GM19035 (cell line): ENCODE results near the gene TEAD4.

Experiments used
- ATAC-seq: cut with Tn5 transposase; IDR thresholded peaks from one replicate; pipeline ENCODE4 v1.9.1; 2021; ENCODE audit not compliant: unreplicated experiment

The TEAD4 gene

DNA sequence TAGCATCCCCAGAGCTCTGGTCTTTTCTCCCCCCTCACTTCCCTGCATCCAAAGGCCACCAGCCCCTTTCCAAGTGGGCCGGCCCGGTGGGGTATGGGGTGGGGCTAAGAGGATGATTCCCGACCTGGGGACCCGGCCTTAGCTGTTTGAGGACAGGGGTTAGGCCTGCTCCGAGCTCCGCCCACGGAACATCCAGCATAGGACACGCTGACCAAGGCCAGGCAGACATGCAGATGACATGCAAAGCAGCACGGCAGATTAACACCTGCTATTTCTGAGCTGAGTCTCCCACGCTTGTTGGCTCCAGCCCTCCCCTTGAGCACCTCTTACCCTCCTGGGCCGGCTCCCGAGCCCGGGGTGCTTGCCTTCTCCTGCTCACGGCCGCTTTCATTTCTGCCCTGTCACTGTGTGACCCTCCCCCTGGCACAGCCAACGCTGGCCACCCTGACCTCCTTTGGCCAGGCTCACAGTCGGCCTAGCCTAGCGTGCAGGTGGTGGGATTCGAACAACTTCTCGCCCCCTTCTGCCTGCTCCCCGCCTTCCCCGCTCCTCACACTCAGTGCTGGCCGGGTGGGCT lies 40.2 kb downstream of the TEAD4 start:
- ATAC-seq = no peak

DNA sequence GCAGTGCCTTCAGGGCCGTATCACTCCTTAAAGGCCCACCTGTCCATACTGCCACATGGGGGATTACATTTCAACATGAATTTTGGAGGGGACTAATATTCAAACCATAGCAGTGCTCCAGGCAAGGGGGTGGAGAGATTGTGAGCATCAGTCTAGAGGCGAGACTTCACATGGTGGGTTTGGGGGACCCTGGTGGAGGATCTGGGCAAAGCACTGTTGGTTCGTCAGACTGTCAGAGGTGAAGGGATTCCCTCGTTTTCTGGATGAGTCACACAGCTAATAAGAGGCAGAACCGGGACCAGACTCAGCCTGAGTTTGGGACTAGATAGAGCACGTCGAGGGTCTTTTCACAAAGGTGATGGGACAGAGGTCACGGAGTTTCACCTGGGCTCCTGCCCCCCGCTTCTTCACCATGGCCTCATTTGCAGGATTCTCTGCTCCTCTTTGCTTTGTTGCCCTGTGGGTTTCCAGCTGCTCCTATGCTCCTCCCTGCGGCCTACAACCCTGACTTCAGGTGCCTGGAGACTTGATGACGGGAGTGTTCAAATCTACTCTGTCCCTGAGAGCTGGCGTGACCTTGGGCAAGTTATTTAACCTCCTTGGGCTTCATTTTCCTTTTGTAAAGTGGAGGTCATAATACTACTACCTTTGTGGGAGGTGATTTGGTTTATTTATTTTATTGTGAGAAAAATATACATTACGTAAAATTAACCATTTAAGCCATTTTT lies 41.5 kb downstream of the TEAD4 start:
- ATAC-seq = no peak

DNA sequence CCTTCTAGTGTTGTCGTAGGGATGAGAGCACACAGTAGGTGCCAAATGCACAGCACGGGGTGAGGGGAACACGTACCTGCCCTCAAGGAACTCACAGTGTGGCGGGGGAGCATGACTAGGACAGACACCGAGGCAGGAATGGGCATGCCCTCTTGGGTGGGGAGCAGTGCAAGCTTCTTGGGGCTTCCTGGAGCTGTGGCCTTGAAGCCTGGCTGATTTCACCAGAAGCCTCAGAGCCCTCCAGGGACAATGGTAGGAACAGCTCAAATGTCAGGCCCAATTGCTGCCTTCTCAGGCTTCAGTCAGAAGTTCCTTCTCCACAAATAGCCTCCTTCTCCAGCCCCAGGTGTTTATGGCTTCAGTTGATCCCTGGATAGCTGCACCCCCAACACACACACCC lies 43.4 kb downstream of the TEAD4 start:
- no peak for ATAC-seq

DNA sequence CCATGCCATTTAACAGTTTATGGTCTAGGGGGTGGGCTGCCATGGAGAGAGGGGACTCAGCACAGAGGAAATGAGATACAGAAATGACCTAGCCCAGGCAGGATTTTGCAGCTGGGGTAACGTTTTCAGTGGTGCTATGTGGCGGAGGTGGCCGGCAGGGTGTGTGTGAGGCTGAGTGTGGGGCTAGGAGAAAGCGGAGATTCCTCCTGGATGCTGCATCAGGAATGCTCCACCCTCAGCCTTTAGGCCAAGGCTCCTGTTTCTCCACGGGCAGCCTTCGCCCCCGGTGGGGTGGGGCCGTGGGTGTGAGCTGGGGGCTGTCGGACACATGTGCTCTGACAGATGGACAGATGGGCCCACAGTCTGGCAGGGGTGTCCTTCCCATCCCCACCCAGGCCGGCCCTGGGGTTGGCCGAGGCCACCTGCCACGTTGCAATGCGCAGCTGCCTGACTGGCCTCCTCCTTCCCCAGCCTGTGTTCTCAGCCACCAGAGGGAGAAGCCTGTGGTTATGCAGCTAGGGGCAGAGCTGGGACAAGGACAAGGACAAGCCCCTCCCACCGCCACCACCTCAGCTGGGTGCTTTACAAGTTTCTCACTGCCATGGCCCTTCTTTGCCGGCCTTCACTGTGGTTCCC lies 44.3 kb downstream of the TEAD4 start:
- no peak for ATAC-seq

DNA sequence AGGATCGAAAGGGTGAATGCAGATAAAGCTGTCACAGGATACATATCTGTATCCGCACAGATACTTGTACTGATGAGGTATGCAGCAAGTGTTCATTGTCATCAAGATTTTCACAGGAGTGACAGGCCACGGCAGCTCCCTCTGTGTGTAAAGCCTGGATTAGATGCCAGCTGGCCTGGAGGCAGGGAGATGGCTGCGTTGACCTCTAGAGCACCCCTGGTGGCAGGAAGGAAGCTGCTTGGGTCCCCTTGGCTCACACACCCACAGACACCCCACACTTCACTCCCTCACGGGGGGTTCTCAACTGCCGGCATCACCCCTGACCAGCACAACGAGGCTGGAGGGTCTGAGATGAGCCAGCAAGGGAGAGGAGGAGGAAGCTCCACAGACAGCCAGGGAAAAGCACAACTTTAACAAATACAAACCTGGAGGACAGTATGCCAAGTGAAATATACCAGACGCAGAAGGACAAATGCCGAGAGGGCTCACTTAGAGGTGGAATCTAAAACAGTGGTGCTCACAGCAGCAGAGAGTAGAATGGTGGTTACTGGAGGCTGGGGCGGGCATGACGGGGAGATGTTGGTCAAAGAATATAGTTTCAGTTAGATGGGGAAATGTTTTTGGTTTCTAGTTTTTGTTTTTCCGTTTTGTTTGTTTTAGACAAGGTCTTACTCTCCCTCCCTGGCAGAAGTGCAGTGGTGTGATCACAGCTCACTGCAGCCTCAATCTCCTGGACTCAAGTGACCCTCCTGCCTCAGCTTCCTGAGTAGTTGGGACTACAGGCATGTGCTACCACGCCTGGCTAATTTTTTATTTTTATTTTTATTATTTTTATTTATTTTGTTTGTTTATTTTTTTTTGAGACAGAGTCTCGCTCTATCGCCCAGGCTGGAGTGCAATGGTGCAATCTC lies 45.7 kb downstream of the TEAD4 start:
- ATAC-seq = no peak

DNA sequence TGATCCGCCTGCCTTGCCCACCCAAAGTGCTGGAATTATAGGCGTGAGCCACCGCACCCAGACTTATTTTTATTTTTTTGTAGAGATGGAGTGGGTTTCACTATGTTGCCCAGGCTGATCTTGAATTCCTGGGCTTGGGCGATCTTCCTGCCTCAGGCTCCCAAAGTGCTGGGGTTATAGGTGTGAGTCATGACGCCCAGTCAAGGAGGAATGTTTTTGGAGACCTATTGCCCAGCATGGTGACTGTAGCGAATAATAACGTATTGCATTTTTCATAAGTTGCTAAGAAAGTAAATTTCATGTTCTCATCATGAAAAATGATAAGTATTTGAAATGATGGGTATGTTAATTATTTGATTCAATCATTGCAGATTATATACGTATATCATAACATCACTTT lies 46.5 kb downstream of the TEAD4 start:
- ATAC-seq = no peak

DNA sequence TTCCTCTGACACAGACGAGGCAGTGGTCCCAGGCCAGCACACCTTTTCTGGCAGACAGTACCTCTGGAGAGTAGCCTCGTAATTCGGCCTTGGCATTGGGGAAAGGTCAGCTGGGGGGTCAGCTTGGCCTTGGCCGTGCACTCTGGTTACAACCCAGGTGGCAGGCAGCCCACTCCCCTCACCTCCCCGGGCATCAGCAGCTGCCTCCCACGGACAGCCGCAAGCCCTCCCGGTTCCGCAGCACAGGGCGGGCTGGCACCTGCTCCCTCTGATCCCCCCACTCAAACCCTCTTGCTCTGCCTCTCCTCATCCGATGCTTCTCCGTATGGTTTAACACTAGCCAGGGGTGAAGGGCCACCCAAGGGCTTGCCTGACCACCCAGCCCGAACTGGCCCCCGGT lies 50.6 kb downstream of the TEAD4 start:
- no peak for ATAC-seq

DNA sequence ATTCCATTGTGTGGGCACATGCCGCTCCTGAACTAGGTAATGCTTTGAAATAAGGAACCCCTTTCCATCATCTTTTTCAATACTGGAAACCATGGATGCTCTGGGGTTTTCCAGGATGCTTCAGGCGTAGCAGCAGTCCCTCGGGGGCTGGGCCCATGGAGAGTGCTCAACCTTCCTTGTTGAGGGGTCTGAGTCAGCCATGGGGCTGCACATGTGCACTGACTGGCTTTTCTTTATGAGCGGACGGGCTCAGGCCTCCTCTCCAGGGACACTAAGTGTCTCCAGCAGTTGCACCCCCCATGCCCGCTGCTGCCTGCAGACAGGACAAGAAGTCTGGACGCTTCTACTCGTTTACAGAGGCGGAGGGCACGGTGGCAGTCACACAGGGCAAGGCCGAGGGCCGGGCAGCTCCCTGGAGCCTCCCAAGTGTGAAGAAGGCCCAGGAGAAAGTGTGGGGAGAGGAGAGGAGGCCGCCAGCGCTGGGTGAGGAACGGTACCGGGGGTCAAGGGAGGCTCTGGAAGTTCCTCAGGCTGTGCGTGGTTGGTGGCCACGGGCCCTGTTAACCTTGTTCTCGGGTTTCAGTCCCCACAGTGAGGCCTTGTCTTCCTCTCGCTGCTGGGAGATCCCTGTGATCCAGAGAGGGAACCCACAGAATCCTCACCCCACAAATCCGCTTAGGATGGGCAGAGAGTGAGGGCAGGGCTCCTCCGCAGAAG lies 51.2 kb downstream of the TEAD4 start:
- no peak for ATAC-seq

DNA sequence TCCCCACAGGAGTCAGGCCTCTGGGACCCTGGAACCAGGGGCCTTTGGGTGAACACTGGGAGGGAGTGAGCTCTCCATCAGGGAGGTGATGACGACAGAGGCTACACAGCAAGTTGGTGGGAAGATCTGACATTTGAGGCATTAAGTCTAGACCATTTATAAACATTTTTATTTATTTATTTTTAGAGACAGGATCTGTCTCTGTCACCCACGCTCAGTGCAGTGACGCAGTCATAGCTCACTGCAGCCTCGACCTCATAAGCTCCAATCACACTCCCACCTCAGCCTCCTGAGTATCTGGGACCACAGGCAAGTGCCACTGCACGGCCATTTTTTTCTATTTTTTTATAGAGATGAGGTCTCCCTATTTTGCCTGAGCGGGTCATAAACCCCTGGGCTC lies 53.6 kb downstream of the TEAD4 start:
- no peak for ATAC-seq

DNA sequence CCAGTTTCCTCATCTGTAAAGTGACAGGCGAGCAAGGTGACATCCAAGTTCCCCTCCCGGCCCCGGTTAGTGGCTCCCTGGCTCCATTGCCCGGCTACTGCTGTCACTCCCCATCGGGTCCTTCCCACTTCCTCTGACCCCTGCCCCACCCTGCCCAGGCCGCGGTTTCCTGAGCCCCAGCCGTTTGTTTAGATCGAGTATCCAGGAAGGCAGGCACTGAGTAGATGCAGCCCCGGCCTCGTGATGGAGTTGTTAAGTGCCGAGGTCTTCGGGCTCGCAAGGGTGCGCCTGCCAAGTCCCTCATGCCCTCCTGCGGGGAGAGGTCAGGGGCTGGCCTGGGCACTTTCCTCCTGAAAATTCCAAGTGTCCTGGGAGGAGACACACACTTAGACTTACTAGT lies 55.4 kb downstream of the TEAD4 start:
- no peak for ATAC-seq

DNA sequence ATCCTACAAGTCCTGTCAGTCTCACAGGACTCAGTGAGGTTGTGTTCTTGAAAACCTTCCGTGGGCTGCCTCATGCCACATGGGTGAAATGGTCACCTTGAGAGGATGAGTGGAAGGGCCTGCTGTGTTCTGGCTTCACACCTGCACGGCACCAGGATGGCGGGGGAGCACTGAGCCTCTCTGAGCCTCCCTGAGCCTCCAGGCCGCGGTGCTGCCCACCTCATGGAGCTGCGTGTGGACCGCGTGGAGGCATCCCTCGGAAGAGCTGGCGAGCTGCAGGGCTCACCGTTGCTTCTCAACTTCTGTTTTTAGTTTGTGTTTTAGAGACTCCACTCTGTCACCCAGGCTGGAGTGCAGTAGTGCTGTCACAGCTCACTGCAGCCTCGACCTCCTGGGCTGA lies 56.2 kb downstream of the TEAD4 start:
- no peak for ATAC-seq

DNA sequence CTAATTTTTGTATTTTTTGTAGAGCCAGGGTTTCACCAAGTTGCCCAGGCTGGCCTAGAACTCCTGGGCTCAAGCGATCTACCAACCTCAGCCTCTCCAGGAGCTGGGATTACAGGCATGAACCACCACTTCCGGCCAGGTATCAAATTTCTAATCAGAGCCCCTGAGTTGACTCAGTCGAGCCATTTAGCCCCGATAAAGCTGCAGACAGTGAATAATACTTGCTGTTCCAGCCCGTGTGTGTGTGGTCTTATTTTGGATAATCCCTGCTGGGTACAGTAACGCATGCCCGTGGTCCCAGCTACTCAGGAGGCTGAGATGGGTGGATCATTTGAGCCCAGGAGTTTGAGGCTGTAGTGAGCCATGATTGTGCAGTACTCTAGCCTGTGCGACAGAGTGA lies 57.0 kb downstream of the TEAD4 start:
- no peak for ATAC-seq

DNA sequence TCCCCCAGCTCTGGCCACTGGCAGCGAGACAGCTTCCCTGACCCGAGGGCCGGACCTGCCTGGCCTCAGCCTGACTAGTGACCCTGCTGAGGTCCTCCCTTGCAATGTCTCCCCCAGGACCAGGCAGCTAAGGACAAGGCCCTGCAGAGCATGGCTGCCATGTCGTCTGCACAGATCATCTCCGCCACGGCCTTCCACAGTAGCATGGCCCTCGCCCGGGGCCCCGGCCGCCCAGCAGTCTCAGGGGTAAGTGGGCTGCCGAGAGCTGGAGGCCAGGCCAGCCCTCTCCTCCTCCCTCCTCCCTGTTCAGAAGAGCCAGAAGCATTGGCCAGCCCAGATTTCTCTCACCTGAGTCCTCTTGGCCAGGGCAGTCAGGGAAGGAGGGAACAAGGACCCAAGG lies 58.1 kb downstream of the TEAD4 start:
- ATAC-seq = no peak

DNA sequence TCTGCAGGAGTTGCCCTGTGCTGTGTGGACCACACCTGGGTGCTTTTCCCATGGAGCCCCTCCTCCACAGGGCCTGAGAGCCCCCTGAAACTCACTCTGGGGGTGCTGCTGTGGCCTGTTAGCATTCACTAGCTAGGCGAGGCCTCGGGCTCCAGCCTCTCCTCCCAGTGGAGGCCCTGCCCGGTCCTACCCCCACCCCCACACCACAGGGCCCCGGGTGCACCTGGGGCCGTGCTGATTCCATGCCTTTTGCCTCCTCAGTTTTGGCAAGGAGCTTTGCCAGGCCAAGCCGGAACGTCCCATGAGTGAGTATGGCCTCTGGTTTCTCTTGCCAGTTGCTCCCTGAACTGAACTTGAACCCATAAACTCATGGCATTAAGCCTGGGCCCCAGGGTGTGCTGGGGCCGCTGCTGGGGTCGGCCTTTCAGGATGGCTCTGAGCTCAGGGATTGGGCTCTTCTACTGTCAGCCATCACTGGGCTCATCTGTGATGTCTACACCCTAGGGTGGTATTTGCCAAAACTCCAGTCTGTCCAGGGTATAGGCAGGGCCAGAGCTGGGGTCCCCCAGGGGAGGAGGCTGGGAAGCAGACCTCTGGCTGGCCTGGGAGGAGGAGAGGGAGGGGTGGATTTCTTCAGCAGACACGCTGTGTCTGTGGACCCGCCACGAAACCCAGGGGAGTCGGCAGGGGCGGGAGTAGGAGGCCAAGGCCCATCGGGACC lies 59.2 kb downstream of the TEAD4 start:
- no peak for ATAC-seq

DNA sequence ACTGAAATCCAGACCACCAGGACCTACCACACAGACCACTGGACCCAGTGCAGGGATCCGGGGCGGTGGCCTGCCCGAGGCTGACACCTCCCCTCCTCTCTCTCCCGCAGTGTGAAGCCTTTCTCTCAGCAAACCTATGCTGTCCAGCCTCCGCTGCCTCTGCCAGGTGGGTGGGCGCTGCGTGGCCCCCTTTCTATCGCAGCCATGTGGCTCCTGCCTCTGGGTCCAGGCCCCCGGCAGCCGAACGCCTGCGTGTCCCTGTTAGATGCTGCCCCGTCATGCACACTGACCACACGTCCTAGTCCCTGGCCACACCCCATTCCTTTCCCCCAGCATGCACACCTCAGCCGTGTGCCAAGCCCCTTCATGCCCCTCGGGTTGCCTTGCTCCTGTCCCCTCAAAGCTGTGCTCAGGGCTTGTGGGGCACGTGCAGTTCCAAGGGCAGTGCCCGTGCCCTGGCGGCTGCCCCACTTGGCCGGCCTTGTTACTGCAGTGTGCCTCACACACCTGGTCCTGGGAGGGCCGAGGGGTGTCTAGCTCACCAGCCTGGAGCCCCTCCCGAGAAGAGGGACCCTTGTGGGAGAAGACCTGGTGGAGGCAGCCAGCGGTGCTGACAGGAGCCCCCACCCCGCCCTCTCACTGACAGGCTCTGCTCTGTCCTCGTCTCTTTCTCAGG lies 59.9 kb downstream of the TEAD4 start:
- no peak for ATAC-seq

DNA sequence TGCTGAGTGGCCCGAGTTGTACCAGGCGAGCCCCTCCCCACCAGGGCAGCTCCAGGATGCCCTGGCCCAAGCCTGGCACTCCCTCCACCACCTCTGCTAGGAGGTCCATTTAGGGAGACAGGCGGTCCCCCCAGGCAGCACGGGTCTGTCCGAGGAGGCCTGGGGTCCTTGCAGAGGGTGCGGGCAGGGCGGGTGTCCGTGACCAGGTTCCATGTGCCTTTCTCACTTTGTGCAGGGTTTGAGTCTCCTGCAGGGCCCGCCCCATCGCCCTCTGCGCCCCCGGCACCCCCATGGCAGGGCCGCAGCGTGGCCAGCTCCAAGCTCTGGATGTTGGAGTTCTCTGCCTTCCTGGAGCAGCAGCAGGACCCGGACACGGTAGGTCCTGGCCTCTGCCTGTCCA lies 61.2 kb downstream of the TEAD4 start:
- no peak for ATAC-seq

DNA sequence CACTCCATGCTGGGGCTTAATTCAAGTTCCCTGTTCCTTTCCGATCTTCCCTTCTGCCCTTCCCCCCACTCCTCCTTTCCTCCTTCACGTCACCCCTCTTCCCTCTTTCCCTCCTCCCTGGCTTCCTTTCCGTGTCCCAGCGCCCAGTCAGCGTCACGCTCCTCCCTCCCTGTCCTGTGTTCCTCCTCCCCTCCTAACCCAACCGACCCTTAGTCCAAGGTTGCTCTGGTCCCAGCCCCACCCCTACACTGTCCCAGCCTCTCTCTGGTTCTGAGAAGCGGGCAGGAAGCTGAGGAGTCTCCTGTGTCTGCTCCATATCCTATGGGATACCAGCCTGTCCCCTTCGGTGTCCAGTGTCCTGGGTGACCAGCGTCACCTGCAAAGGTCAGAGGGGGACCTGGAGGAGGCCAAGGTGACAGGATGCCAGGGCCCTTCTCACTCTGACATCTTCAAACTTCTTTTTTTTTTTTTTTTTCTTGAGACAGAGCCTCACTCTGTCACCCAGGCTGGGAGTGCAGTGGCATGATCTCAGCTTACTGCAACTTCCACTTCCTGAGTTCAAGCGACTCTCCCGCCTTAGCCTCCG lies 61.7 kb downstream of the TEAD4 start:
- ATAC-seq = no peak

DNA sequence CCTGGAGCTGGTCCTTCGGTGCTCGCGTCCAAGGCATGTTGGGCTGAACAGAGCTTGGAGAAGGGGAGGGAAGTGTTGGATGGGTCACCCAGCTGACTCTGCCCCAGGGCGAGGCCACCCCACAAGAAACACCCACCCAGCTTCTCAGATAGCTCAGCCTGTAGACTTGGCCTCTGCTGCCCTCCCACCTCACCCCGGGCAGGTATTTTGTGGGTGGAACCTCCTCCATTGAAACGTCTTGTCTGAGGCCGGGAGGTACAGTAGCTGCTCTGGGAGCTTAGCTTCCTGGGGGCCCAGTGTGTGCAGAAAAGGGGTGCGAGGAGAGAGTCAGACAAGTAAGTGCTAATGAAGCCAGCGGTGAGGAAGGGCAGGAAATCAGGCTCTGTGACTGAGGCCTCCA lies 63.2 kb downstream of the TEAD4 start:
- no peak for ATAC-seq

DNA sequence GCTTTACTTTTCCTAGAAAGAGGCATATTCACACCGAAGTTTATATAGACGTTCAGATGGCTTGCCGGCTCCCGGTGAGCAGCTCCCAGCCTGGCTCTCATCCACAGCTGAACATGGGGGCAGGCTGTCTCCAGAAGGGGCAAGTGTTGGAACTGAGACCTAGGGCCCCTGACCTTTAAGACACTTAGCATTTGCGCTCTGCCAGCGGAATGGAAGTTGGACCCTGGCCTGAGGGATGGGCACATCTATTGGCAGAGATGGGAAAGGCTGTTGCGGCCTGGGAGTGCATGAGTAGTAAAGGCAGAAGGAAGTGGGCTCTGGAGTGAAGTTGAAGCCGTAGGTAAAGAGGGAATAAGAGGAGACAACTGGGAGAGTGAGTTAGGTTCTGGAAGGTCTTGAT lies 63.8 kb downstream of the TEAD4 start:
- no peak for ATAC-seq
